Liver (tissue), 5 donors: Measurements from ENCODE around the gene RARS1. TPM values are rescaled to one million over a fixed set of nuclear protein-coding genes. Genes with fewer than 3 reads are reported as not detected.

Experiments used
- polyA plus RNA-seq, 2 donors: library from polyadenylated mRNA; stranded (reverse) in 1 of 2; unstranded in 1 of 2; fragments of 200-250 nt in 1 of 2; fragments of >200 nt in 1 of 2; fragmentation: Nextera tagmentation in 1 of 2; extraction: Ambion mirVana in 1 of 2; gene quantifications; one replicate each; pipeline versions ENCODE4 v1.2.1 to v1.2.3, GENCODE V29; 2013 to 2015
- small RNA-seq: library from RNA; depleted of rRNA; stranded (forward); fragments of <200 nt; gene quantifications from one replicate; pipeline ENCODE3, GENCODE V24; 2014
- total RNA-seq, 2 donors: library from RNA; depleted of rRNA; stranded (reverse); fragments of >200 nt; gene quantifications; one replicate each; pipeline ENCODE4 v1.2.3, GENCODE V29; 2014
- donor health status: healthy.
- donor health status: healthy.
- donor health status: healthy.

The RARS1 gene
- total and polyA plus RNA-seq, 4 donors: 16.5 to 42.5 (median 30.1) TPM

Small RNA genes lying within 50 kb of the gene (small RNA-seq; reads per million reads assigned to genes)
- 1.2 reads per million, percentile 81 among the genes with 10 or more reads in this experiment for gene MIR103A1

Other genes with a start within 250 kb of the RARS1 start
- gene WWC1, start 194.8 kb upstream of the RARS1 start, total RNA-seq: 10 to 100 TPM in 1 of 2 donors, 1 to 10 TPM in 1; 5.9 to 25.1 TPM
- 10 to 100 TPM in 1 of 2 donors, 1 to 10 TPM in 1; 6.2 to 23.3 TPM for gene WWC1, start 194.8 kb upstream of the RARS1 start, polyA plus RNA-seq
- gene FBLL1, start 42.8 kb downstream of the RARS1 start, total RNA-seq: under 1 TPM; 0.17 to 0.42 TPM
- under 1 TPM in 1 of 2 donors, not detected in 1; 0.05 TPM for gene FBLL1, start 42.8 kb downstream of the RARS1 start, polyA plus RNA-seq
- gene PANK3, start 92.9 kb downstream of the RARS1 start, total RNA-seq: 10 to 100 TPM; 68.2 to 79.4 TPM
- gene PANK3, start 92.9 kb downstream of the RARS1 start, polyA plus RNA-seq: 10 to 100 TPM; 10.9 to 16.5 TPM